ENCODE data around the gene LIAS.
A peak's percentile ranks its signal among the peaks of the same experiment; 100 is the strongest.

LIAS gene

DNA sequence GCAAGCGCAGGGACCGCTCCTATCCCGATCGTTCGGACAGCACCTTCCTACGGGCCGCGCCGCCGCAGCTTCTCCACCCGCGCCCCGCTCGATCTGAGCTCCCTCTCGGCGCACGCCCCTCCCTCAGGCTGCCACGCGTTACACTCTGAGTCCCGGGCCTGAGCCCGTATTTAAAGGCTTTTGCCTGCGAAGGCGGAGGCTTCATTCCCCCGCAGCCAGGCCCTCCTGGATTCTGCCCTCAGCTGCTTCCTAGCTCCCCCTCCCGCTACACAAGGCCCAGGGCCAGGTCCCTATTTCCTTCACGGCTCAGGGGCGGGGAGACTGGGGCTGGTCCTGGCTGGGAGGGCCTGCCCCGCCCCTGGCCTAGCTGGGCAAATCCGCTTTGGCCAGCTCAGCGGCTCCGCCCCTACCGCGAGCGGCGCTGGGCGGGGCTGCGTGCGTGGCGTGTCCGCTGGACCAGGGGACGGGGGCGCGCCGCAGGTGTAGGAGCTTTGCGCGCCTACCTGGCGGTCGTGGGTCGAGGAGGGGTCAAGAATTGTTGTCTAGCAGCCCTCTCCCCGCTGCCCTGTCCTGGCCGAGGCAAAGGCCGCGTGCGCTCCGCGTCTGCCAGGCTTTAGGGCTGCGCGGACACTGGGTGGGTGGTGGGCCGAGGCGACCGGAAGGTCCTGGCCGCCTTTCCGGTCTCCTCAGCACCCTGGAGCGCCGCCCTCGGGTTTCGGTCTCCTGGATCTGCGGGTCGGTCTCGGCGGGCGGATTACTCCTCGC is 68.6 kb downstream of the LIAS start, which contains the start of gene UGDH (continued):
- TF ChIP-seq ZNF610 (tag by site-specific recombination; IDR thresholded peaks at IDR 0.05; ENCODE audit: borderline replicate concordance) (peak; percentile 49; the same call in 1 of the 2 replicates), ZNF274 (IDR thresholded peaks at IDR 0.05; ENCODE audit: low read length) (no peak), ZNF274 (tag by site-specific recombination; IDR thresholded peaks at IDR 0.05; ENCODE audit: borderline replicate concordance) (no peak), ZBTB8A (tag by site-specific recombination; IDR thresholded peaks at IDR 0.05) (peak; percentile 69), ZNF510 (tag by site-specific recombination; IDR thresholded peaks at IDR 0.05; ENCODE audit: insufficient replicate concordance) (no peak), ZNF202 (tag by site-specific recombination; IDR thresholded peaks at IDR 0.05; ENCODE audit: borderline replicate concordance) (no peak), ZNF544 (tag by site-specific recombination; IDR thresholded peaks at IDR 0.05) (no peak), ZNF140 (tag by site-specific recombination; IDR thresholded peaks at IDR 0.05) (no peak), FEZF1 (tag by site-specific recombination; IDR thresholded peaks at IDR 0.05) (no peak)
- TF ChIP-seq, protein P1, sequence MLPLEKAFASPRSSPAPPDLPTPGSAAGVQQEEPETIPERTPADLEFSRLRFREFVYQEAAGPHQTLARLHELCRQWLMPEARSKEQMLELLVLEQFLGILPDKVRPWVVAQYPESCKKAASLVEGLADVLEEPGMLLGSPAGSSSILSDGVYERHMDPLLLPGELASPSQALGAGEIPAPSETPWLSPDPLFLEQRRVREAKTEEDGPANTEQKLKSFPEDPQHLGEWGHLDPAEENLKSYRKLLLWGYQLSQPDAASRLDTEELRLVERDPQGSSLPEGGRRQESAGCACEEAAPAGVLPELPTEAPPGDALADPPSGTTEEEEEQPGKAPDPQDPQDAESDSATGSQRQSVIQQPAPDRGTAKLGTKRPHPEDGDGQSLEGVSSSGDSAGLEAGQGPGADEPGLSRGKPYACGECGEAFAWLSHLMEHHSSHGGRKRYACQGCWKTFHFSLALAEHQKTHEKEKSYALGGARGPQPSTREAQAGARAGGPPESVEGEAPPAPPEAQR (tag by site-specific recombination; IDR thresholded peaks at IDR 0.05) = no peak

GRCh38 chr4:39528061-39528465 is 69.2 kb downstream of the LIAS start:
- H3K9me3 ChIP-seq (ENCODE audit: control insufficient read depth, insufficient read depth, low read depth, low read length) = no peaks in the 10 kb centered on the region
- H3K36me3 ChIP-seq (ENCODE audit: control insufficient read depth in 2 of 2, insufficient read depth in 1 of 2, low read length in 2 of 2) = peaks cover 0 to 8% of the 10 kb centered on the region in 2 experiments; a peak in 1 of 3 replicates
- ChIA-PET CTCF (no interaction called here), POLR2A (interaction anchor here (0.9 to 1.8 kb wide), 7 partner anchors 18 to 170 kb away, joined by 3 to 60 read pairs (median 7); partner anchors contain the start of genes LIAS, RPL9, SMIM14 and UBE2K)
- H3K27ac ChIP-seq (ENCODE audit: extremely low read depth, low read depth, low read length) = peak overlapping the region; percentile 64; the same call in 1 of the 2 replicates
- peak overlapping the region; percentile 97 for H3K4me3 ChIP-seq (ENCODE audit: low read depth, low read length)
- TF ChIP-seq GLIS2 (tag by site-specific recombination; IDR thresholded peaks at IDR 0.05) (0 out of 2 replicates have a peak, but pooled peaks have one; percentile 7), ZNF660 (tag by site-specific recombination; IDR thresholded peaks at IDR 0.05) (no peak), ZNF335 (tag by site-specific recombination; conservative IDR thresholded peaks at IDR 0.05) (peak; percentile 23; the same call in 1 of the 2 replicates), ZNF560 (tag by site-specific recombination; IDR thresholded peaks at IDR 0.05; ENCODE audit: borderline replicate concordance) (no peak), SCRT1 (tag by site-specific recombination; IDR thresholded peaks at IDR 0.05; ENCODE audit: borderline replicate concordance) (0 out of 2 replicates have a peak, but pooled peaks have one; percentile 2), ZNF341 (tag by site-specific recombination; IDR thresholded peaks at IDR 0.05; ENCODE audit: low read depth) (no peak), ZNF501 (tag by site-specific recombination; IDR thresholded peaks at IDR 0.05) (0 out of 2 replicates have a peak, but pooled peaks have one; percentile 2), ZNF48 (tag by site-specific recombination; IDR thresholded peaks at IDR 0.05) (no peak), EGR2 (tag by site-specific recombination; IDR thresholded peaks at IDR 0.05; ENCODE audit: low read depth) (0 out of 2 replicates have a peak, but pooled peaks have one; percentile 2)
- TF ChIP-seq, protein P2, sequence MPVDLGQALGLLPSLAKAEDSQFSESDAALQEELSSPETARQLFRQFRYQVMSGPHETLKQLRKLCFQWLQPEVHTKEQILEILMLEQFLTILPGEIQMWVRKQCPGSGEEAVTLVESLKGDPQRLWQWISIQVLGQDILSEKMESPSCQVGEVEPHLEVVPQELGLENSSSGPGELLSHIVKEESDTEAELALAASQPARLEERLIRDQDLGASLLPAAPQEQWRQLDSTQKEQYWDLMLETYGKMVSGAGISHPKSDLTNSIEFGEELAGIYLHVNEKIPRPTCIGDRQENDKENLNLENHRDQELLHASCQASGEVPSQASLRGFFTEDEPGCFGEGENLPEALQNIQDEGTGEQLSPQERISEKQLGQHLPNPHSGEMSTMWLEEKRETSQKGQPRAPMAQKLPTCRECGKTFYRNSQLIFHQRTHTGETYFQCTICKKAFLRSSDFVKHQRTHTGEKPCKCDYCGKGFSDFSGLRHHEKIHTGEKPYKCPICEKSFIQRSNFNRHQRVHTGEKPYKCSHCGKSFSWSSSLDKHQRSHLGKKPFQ (tag by site-specific recombination; IDR thresholded peaks at IDR 0.05) = no peak
- TF ChIP-seq, protein P3, sequence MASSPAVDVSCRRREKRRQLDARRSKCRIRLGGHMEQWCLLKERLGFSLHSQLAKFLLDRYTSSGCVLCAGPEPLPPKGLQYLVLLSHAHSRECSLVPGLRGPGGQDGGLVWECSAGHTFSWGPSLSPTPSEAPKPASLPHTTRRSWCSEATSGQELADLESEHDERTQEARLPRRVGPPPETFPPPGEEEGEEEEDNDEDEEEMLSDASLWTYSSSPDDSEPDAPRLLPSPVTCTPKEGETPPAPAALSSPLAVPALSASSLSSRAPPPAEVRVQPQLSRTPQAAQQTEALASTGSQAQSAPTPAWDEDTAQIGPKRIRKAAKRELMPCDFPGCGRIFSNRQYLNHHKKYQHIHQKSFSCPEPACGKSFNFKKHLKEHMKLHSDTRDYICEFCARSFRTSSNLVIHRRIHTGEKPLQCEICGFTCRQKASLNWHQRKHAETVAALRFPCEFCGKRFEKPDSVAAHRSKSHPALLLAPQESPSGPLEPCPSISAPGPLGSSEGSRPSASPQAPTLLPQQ (tag by site-specific recombination; IDR thresholded peaks at IDR 0.05) = 0 out of 2 replicates have a peak, but pooled peaks have one; percentile 0
- H3K4me1 ChIP-seq (ENCODE audit: control insufficient read depth, insufficient read depth, low read length) = no peaks in the 10 kb centered on the region
